Measurements from ENCODE around the gene TBC1D10A.

TBC1D10A gene

GRCh38 chr22:30297991-30298701 is 28.6 kb downstream of the TBC1D10A start:
- Histone ChIP-seq H3K27ac (ENCODE audit: low read depth, low read length, severe bottlenecking) (no peak overlapping the region), H3K36me3 (ENCODE audit: control insufficient read depth, insufficient read depth, low read length) (peaks cover 68% of the 10 kb centered on the region), H3K4me3 (ENCODE audit: extremely low read depth, insufficient read depth, low read length, poor library complexity, severe bottlenecking) (no peak overlapping the region), H3K4me1 (ENCODE audit: control insufficient read depth, insufficient read depth, low read length, poor library complexity, severe bottlenecking) (peaks cover 13% of the 10 kb centered on the region), H3K9me3 (ENCODE audit: control insufficient read depth, low read length) (no peaks in the 10 kb centered on the region)
- 86 to 98% methylated on average over 7 of the region's 9 CpGs for WGBS, 2 experiments (ENCODE audit: insufficient coverage in 2 of 2)

GRCh38 chr22:30297276-30297990 is 29.3 kb downstream of the TBC1D10A start:
- Histone ChIP-seq H3K27ac (ENCODE audit: low read depth, low read length, severe bottlenecking) (no peak overlapping the region), H3K9me3 (ENCODE audit: control insufficient read depth, low read length) (no peaks in the 10 kb centered on the region), H3K4me3 (ENCODE audit: extremely low read depth, insufficient read depth, low read length, poor library complexity, severe bottlenecking) (no peak overlapping the region), H3K36me3 (ENCODE audit: control insufficient read depth, insufficient read depth, low read length) (peaks cover 74% of the 10 kb centered on the region), H3K4me1 (ENCODE audit: control insufficient read depth, insufficient read depth, low read length, poor library complexity, severe bottlenecking) (peaks cover 9% of the 10 kb centered on the region)
- WGBS, 2 experiments (ENCODE audit: insufficient coverage in 2 of 2): 94% methylated on average over 8 to 11 of the region's 11 CpGs

- 80 to 100% methylated on average over 2 of the region's 3 CpGs for WGBS, 2 experiments (ENCODE audit: insufficient coverage in 2 of 2)
- peaks cover 77% of the 10 kb centered on the region for H3K36me3 ChIP-seq (ENCODE audit: control insufficient read depth, insufficient read depth, low read length)
- no peak overlapping the region for H3K4me3 ChIP-seq (ENCODE audit: extremely low read depth, insufficient read depth, low read length, poor library complexity, severe bottlenecking)
- no peaks in the 10 kb centered on the region for H3K9me3 ChIP-seq (ENCODE audit: control insufficient read depth, low read length)
- H3K4me1 ChIP-seq (ENCODE audit: control insufficient read depth, insufficient read depth, low read length, poor library complexity, severe bottlenecking): peaks cover 3% of the 10 kb centered on the region
- no peak overlapping the region for H3K27ac ChIP-seq (ENCODE audit: low read depth, low read length, severe bottlenecking)
Observed at GRCh38 chr22:30296833-30297232, 29.9 kb downstream of the TBC1D10A start.

GRCh38 chr22:30296324-30296723 is 30.4 kb downstream of the TBC1D10A start:
- H3K36me3 ChIP-seq (ENCODE audit: control insufficient read depth, insufficient read depth, low read length): peaks cover 78% of the 10 kb centered on the region
- no peak overlapping the region for H3K27ac ChIP-seq (ENCODE audit: low read depth, low read length, severe bottlenecking)
- H3K4me1 ChIP-seq (ENCODE audit: control insufficient read depth, insufficient read depth, low read length, poor library complexity, severe bottlenecking): peaks cover 3% of the 10 kb centered on the region
- no peak overlapping the region for H3K4me3 ChIP-seq (ENCODE audit: extremely low read depth, insufficient read depth, low read length, poor library complexity, severe bottlenecking)
- WGBS, 2 experiments (ENCODE audit: insufficient coverage in 2 of 2): 95 to 96% methylated on average over 4 of the region's 4 CpGs
- no peaks in the 10 kb centered on the region for H3K9me3 ChIP-seq (ENCODE audit: control insufficient read depth, low read length)

GRCh38 chr22:30295576-30295975 is 31.2 kb downstream of the TBC1D10A start:
- 89 to 97% methylated on average over 5 to 6 of the region's 7 CpGs for WGBS, 2 experiments (ENCODE audit: insufficient coverage in 2 of 2)
- Histone ChIP-seq H3K4me1 (ENCODE audit: control insufficient read depth, insufficient read depth, low read length, poor library complexity, severe bottlenecking) (peaks cover 11% of the 10 kb centered on the region), H3K36me3 (ENCODE audit: control insufficient read depth, insufficient read depth, low read length) (peaks cover 70% of the 10 kb centered on the region)

DNA sequence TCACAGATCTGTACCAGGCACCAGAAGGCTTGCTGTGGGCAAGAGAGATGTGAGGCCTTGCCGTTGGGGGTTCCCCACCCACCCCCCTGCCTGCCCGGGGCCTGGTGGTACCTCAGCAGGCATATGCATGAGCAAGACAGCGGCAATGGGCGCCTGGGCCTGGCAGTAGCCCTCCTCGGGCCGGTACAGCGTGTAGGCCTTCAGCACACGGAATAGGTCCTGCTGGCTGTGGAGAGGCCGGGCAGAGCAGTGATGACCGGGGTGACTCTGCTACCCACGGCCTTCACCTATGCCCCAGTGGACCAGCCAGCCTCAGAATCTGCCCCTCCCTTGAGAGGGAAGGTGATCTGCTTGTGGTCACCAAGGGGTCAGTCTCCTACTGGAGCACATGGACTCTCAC is 31.9 kb downstream of the TBC1D10A start:
- no peaks in the 10 kb centered on the region for H3K9me3 ChIP-seq (ENCODE audit: control insufficient read depth, low read length)
- no peak overlapping the region for H3K27ac ChIP-seq (ENCODE audit: low read depth, low read length, severe bottlenecking)
- H3K36me3 ChIP-seq (ENCODE audit: control insufficient read depth, insufficient read depth, low read length): peaks cover 64% of the 10 kb centered on the region
- no peak overlapping the region for H3K4me3 ChIP-seq (ENCODE audit: extremely low read depth, insufficient read depth, low read length, poor library complexity, severe bottlenecking)
- WGBS, 2 experiments (ENCODE audit: insufficient coverage in 2 of 2): 94 to 96% methylated on average over 7 to 8 of the region's 11 CpGs
- peaks cover 18% of the 10 kb centered on the region for H3K4me1 ChIP-seq (ENCODE audit: control insufficient read depth, insufficient read depth, low read length, poor library complexity, severe bottlenecking)

More at GRCh38 chr22:30295576-30295975, 31.2 kb downstream of the TBC1D10A start:
- Histone ChIP-seq H3K9me3 (ENCODE audit: control insufficient read depth, low read length) (no peaks in the 10 kb centered on the region), H3K4me3 (ENCODE audit: extremely low read depth, insufficient read depth, low read length, poor library complexity, severe bottlenecking) (no peak overlapping the region), H3K27ac (ENCODE audit: low read depth, low read length, severe bottlenecking) (no peak overlapping the region)

DNA sequence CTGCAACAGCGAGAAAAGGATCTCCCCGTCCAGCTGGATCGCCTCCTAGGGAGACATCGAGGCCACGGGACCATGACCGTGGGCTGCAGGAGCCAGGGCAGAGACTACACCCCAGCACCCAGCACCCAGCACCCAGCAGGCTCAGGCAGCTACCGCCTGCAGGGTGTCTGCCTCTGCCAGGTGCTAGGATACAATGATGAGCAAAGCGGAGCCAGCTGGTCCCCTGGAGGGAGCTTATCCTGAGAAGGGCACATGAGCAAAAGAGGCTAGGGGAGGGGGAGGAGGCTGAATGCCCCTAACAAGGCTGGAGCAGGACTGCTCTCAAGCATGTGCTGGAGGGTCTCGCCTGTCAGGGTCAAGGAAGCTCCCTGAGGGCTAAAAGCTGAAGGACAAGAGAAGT is 32.7 kb downstream of the TBC1D10A start:
- Histone ChIP-seq H3K9me3 (ENCODE audit: control insufficient read depth, low read length) (no peaks in the 10 kb centered on the region), H3K4me1 (ENCODE audit: control insufficient read depth, insufficient read depth, low read length, poor library complexity, severe bottlenecking) (peaks cover 19% of the 10 kb centered on the region), H3K27ac (ENCODE audit: low read depth, low read length, severe bottlenecking) (no peak overlapping the region), H3K36me3 (ENCODE audit: control insufficient read depth, insufficient read depth, low read length) (peaks cover 56% of the 10 kb centered on the region), H3K4me3 (ENCODE audit: extremely low read depth, insufficient read depth, low read length, poor library complexity, severe bottlenecking) (no peak overlapping the region)
- 89 to 90% methylated on average over 9 of the region's 9 CpGs for WGBS, 2 experiments (ENCODE audit: insufficient coverage in 2 of 2)

GRCh38 chr22:30293026-30293425 is 33.7 kb downstream of the TBC1D10A start:
- Histone ChIP-seq H3K4me3 (ENCODE audit: extremely low read depth, insufficient read depth, low read length, poor library complexity, severe bottlenecking) (no peak overlapping the region), H3K36me3 (ENCODE audit: control insufficient read depth, insufficient read depth, low read length) (peaks cover 51% of the 10 kb centered on the region), H3K4me1 (ENCODE audit: control insufficient read depth, insufficient read depth, low read length, poor library complexity, severe bottlenecking) (peaks cover 25% of the 10 kb centered on the region), H3K9me3 (ENCODE audit: control insufficient read depth, low read length) (no peaks in the 10 kb centered on the region), H3K27ac (ENCODE audit: low read depth, low read length, severe bottlenecking) (no peak overlapping the region)
- WGBS, 2 experiments (ENCODE audit: insufficient coverage in 2 of 2): 94 to 96% methylated on average over 5 to 6 of the region's 7 CpGs

GRCh38 chr22:30292069-30292970 is 34.4 kb downstream of the TBC1D10A start:
- Histone ChIP-seq H3K9me3 (ENCODE audit: control insufficient read depth, low read length) (no peaks in the 10 kb centered on the region), H3K4me3 (ENCODE audit: extremely low read depth, insufficient read depth, low read length, poor library complexity, severe bottlenecking) (no peak overlapping the region), H3K27ac (ENCODE audit: low read depth, low read length, severe bottlenecking) (no peak overlapping the region), H3K4me1 (ENCODE audit: control insufficient read depth, insufficient read depth, low read length, poor library complexity, severe bottlenecking) (peaks cover 25% of the 10 kb centered on the region), H3K36me3 (ENCODE audit: control insufficient read depth, insufficient read depth, low read length) (peaks cover 51% of the 10 kb centered on the region)
- WGBS, 2 experiments (ENCODE audit: insufficient coverage in 2 of 2): 97 to 99% methylated on average over 15 to 16 of the region's 18 CpGs

DNA sequence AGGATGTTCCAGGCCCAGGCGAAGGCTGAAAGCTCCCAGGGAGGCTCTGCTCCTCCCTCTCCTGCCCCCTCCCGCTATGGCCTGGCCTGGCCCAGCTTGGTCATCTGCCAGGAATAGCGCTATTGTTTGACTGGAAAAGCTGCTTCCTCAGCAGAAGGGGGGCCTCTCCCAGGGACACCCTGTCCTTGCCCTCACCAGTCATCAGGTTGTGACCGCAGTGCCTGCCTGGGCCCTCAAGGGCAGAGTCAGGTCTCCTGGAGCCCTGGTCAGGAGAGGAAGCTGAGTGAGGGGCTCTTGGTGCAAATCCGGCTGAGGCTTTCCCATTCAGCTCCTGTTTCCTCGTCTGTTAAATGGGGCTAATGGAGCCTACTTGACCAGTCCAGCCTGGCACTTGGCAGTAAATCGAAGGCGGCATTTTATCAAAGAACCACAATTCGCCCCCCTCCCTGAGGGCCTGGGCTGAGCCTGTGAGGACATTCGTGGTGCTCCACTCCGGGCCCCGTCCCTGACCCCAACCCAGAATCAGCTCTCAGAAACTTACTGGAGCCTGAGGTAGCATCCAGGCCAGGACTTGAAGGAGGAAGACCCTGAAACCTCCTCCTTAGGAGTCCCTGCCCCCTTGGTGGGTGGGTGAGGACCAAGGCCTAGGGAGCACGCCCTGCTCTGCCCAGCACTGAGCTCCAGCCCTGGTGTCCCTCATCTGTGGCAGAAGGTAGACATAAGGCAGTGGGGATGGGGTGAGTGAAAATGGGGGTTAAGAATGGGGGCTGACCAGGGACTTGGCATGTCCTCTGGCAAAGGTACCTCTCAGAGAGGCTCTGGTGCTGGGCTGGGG is 35.5 kb downstream of the TBC1D10A start:
- peak overlapping the region; percentile 31 for H3K27ac ChIP-seq (ENCODE audit: low read depth, low read length, severe bottlenecking)
- H3K4me1 ChIP-seq (ENCODE audit: control insufficient read depth, insufficient read depth, low read length, poor library complexity, severe bottlenecking): peaks cover 25% of the 10 kb centered on the region
- no peak overlapping the region for H3K4me3 ChIP-seq (ENCODE audit: extremely low read depth, insufficient read depth, low read length, poor library complexity, severe bottlenecking)
- 88 to 93% methylated on average over 7 to 9 of the region's 13 CpGs for WGBS, 2 experiments (ENCODE audit: insufficient coverage in 2 of 2)
- H3K36me3 ChIP-seq (ENCODE audit: control insufficient read depth, insufficient read depth, low read length): peaks cover 42% of the 10 kb centered on the region
- no peaks in the 10 kb centered on the region for H3K9me3 ChIP-seq (ENCODE audit: control insufficient read depth, low read length)

All from mesodermal cell (in vitro differentiated cells).